ENCODE measurements around the gene PDP2.

DNA sequence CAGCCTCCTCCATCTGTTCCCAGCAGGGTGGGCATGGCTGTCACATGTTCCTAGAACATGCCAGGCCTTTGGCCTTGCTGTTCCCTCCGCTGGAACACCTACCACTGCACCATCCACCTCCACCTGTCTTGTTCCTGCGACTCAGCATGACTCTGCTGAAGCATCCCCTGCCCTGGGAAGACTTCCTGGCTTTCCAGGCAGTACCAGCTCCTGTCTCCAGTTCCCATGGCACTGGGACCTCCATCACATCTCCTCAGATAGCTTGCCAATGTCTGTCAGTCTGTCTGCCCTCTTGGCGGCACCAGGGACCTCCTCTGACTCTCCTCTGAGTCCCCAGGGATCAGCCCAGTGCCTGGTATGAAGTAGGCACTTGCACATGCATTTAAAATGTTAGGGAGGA is 15.7 kb downstream of the PDP2 start:
- TF ChIP-seq CTCF (IDR thresholded peaks at IDR 0.05; ENCODE audit: poor library complexity, severe bottlenecking) (no peak), EP300 (conservative IDR thresholded peaks at IDR 0.05; ENCODE audit: poor library complexity, severe bottlenecking) (no peak), POLR2AphosphoS5 (IDR thresholded peaks at IDR 0.05) (no peak), EZH2 (IDR thresholded peaks at IDR 0.05; ENCODE audit: borderline replicate concordance, insufficient read depth, low read length, poor library complexity, severe bottlenecking) (no peak), RAD21 (conservative IDR thresholded peaks at IDR 0.05) (no peak), TAF1 (IDR thresholded peaks at IDR 0.05; ENCODE audit: low read depth) (no peak)
- TF ChIP-seq, protein P1, sequence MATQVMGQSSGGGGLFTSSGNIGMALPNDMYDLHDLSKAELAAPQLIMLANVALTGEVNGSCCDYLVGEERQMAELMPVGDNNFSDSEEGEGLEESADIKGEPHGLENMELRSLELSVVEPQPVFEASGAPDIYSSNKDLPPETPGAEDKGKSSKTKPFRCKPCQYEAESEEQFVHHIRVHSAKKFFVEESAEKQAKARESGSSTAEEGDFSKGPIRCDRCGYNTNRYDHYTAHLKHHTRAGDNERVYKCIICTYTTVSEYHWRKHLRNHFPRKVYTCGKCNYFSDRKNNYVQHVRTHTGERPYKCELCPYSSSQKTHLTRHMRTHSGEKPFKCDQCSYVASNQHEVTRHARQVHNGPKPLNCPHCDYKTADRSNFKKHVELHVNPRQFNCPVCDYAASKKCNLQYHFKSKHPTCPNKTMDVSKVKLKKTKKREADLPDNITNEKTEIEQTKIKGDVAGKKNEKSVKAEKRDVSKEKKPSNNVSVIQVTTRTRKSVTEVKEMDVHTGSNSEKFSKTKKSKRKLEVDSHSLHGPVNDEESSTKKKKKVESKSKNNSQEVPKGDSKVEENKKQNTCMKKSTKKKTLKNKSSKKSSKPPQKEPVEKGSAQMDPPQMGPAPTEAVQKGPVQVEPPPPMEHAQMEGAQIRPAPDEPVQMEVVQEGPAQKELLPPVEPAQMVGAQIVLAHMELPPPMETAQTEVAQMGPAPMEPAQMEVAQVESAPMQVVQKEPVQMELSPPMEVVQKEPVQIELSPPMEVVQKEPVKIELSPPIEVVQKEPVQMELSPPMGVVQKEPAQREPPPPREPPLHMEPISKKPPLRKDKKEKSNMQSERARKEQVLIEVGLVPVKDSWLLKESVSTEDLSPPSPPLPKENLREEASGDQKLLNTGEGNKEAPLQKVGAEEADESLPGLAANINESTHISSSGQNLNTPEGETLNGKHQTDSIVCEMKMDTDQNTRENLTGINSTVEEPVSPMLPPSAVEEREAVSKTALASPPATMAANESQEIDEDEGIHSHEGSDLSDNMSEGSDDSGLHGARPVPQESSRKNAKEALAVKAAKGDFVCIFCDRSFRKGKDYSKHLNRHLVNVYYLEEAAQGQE (IDR thresholded peaks at IDR 0.05; ENCODE audit: borderline replicate concordance) = no peak
